GM04503 (cell line): ENCODE data around the gene MYBBP1A.
"Not testable (repeated sequence)": the region's sequence is repeated elsewhere in the genome, so short reads cannot be mapped to it uniquely, and the experiment has no call there.

Source experiments
- DNase-seq: peaks from one replicate; pipeline ENCODE4 v3.0.0-alpha.2; 2012; ENCODE audit warnings: low read depth

The MYBBP1A gene, protein sequence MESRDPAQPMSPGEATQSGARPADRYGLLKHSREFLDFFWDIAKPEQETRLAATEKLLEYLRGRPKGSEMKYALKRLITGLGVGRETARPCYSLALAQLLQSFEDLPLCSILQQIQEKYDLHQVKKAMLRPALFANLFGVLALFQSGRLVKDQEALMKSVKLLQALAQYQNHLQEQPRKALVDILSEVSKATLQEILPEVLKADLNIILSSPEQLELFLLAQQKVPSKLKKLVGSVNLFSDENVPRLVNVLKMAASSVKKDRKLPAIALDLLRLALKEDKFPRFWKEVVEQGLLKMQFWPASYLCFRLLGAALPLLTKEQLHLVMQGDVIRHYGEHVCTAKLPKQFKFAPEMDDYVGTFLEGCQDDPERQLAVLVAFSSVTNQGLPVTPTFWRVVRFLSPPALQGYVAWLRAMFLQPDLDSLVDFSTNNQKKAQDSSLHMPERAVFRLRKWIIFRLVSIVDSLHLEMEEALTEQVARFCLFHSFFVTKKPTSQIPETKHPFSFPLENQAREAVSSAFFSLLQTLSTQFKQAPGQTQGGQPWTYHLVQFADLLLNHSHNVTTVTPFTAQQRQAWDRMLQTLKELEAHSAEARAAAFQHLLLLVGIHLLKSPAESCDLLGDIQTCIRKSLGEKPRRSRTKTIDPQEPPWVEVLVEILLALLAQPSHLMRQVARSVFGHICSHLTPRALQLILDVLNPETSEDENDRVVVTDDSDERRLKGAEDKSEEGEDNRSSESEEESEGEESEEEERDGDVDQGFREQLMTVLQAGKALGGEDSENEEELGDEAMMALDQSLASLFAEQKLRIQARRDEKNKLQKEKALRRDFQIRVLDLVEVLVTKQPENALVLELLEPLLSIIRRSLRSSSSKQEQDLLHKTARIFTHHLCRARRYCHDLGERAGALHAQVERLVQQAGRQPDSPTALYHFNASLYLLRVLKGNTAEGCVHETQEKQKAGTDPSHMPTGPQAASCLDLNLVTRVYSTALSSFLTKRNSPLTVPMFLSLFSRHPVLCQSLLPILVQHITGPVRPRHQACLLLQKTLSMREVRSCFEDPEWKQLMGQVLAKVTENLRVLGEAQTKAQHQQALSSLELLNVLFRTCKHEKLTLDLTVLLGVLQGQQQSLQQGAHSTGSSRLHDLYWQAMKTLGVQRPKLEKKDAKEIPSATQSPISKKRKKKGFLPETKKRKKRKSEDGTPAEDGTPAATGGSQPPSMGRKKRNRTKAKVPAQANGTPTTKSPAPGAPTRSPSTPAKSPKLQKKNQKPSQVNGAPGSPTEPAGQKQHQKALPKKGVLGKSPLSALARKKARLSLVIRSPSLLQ (N-terminal part only)

GRCh38 chr17:4554997-4555799 lies at the start of gene MYBBP1A:
TSS of gene MYBBP1A (minus strand) at chr17:4555384. CDS start at chr17:4555324, 60 bp downstream.
- DNase-seq: peak; percentile 62

GRCh38 chr17:4604736-4605135 lies 49.6 kb upstream of the MYBBP1A start:
- not testable (repeated sequence) for DNase-seq

GRCh38 chr17:4604111-4604644 lies 49.0 kb upstream of the MYBBP1A start:
- no peak for DNase-seq

GRCh38 chr17:4602041-4602440 lies 46.9 kb upstream of the MYBBP1A start:
- DNase-seq: no peak

GRCh38 chr17:4601326-4601725 lies 46.1 kb upstream of the MYBBP1A start:
- no peak for DNase-seq

- no peak for DNase-seq
Observed at GRCh38 chr17:4600563-4600962, 45.4 kb upstream of the MYBBP1A start.

- no peak for DNase-seq
Observed at GRCh38 chr17:4599505-4600281, 44.5 kb upstream of the MYBBP1A start.

DNA sequence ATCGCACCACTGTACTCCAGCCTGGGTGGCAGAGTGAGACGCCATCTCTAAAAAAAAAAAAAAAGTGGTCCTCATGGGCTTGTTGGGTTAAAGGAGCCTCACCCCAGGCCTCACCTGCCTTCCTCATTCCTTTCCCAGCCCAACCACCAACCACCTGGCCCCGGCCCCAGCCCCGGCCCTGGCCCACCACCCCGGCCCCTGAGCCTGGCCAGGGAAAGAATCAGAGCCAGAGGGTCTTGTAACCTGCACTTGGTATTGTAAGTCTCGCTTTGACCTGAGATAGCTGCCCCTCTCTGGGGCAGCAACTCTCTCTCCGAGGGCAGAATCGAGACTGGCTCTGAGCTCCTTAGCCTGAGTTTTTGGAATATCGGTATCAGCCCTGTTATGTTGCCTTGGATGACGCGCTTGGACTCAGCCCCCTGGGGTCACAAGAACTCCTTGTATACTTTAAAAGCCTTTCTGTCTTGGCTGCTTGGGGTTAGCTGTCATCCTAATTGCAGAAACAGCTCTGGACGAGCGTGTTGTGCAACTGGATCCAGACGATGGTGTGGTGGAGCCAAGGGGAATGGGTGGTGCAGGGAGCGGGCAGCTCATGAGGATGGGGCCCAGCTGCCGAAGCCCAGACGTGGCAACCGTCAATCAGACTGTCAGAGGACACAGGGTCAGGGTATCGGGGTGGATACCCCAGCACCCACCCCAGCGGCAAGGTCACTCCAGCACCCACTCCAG lies 43.8 kb upstream of the MYBBP1A start:
- DNase-seq: no peak

GRCh38 chr17:4597975-4598374 lies 42.8 kb upstream of the MYBBP1A start:
- no peak for DNase-seq

GRCh38 chr17:4596636-4597380 lies 41.6 kb upstream of the MYBBP1A start:
- no peak for DNase-seq

- not testable (repeated sequence) for DNase-seq
Observed at GRCh38 chr17:4595685-4596342, 40.6 kb upstream of the MYBBP1A start.

- DNase-seq: no peak
Observed at GRCh38 chr17:4594931-4595684, 39.9 kb upstream of the MYBBP1A start.

DNA sequence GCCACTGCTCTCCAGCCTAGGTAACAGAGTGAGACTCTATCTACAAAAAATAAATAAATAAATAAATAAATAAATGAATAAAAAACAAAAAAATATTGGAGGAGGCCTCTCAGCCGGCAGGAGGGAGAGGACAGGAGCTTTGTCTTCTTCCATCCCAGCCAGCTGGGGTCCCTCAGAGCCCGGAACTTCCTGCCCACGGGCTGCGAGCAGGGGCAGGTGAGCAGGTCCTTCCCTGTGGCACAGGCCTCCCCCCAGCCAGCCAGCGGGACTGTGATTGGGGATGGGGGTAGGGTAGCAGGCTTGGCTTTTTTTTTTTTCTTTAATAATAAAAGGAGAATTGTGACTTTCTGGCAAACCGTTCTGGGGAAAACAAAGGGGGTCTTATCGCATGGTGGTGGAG lies 39.2 kb upstream of the MYBBP1A start:
- no peak for DNase-seq

- no peak for DNase-seq
Observed at GRCh38 chr17:4593021-4593421, 37.8 kb upstream of the MYBBP1A start.

GRCh38 chr17:4592240-4593005 lies 37.2 kb upstream of the MYBBP1A start:
- no peak for DNase-seq

- DNase-seq: no peak
Observed at GRCh38 chr17:4591529-4591928, 36.3 kb upstream of the MYBBP1A start.
